H9 (cell line): ENCODE results near the gene SCCPDH. TPM values are rescaled to one million over a fixed set of nuclear protein-coding genes. Genes with fewer than 3 reads are reported as not detected.

Source experiments
- DNase-seq: peaks from one replicate; pipeline ENCODE4 v3.0.0-alpha.2; 2017
- H2AFZ ChIP-seq: one replicate; pipeline ENCODE4 v1.6.1; 2013; ENCODE audit warnings: mild to moderate bottlenecking, low read length, control low read depth, moderate library complexity
- H2AK5ac ChIP-seq: 2 replicates; pipeline ENCODE4 v1.6.1; 2013; ENCODE audit warnings: low read length, control low read depth, mixed read lengths; ENCODE audit not compliant: insufficient read length
- H2BK120ac ChIP-seq: one replicate; pipeline ENCODE4 v1.6.1; 2013; ENCODE audit warnings: low read depth, mild to moderate bottlenecking, low read length, control low read depth, inconsistent platforms; ENCODE audit not compliant: poor library complexity, severe bottlenecking
- H2BK12ac ChIP-seq: 2 replicates; pipeline ENCODE4 v1.6.1; 2013; ENCODE audit warnings: low read length, control low read depth, mixed read lengths, low read depth; ENCODE audit not compliant: insufficient read length
- H2BK15ac ChIP-seq: 2 replicates; pipeline ENCODE4 v1.6.1; 2013; ENCODE audit warnings: low read depth, low read length, control low read depth
- H2BK20ac ChIP-seq: one replicate; pipeline ENCODE4 v1.6.1; 2013; ENCODE audit warnings: low read depth, mild to moderate bottlenecking, low read length, control low read depth, inconsistent platforms; ENCODE audit not compliant: poor library complexity, severe bottlenecking
- H2BK5ac ChIP-seq: 2 replicates; pipeline ENCODE4 v1.6.1; 2013; ENCODE audit warnings: low read length, control low read depth, mixed read lengths; ENCODE audit not compliant: insufficient read length
- H3K14ac ChIP-seq: 2 replicates; pipeline ENCODE4 v1.6.1; 2013; ENCODE audit warnings: low read length, control low read depth; ENCODE audit not compliant: insufficient read depth
- H3K18ac ChIP-seq: 2 replicates; pipeline ENCODE4 v1.6.1; 2013; ENCODE audit warnings: low read depth, mild to moderate bottlenecking, mixed read lengths, low read length, control low read depth; ENCODE audit not compliant: insufficient read length
- H3K23ac ChIP-seq: 2 replicates; pipeline ENCODE4 v1.6.1; 2013; ENCODE audit warnings: low read length, control low read depth, mixed read lengths, low read depth; ENCODE audit not compliant: insufficient read length
- H3K23me2 ChIP-seq: 2 replicates; pipeline ENCODE4 v1.6.1; 2013; ENCODE audit warnings: low read depth, mild to moderate bottlenecking, mixed read lengths, low read length, control low read depth; ENCODE audit not compliant: insufficient read length, poor library complexity, severe bottlenecking
- H3K27ac ChIP-seq: 2 replicates; pipeline ENCODE4 v1.5.1; 2013; ENCODE audit warnings: low read length, control low read depth, mixed read lengths, low read depth; ENCODE audit not compliant: insufficient read length
- H3K27me3 ChIP-seq: 2 replicates; pipeline ENCODE4 v1.6.1; 2013; ENCODE audit warnings: low read length, control low read depth, inconsistent platforms; ENCODE audit not compliant: insufficient read depth
- H3K4ac ChIP-seq: 2 replicates; pipeline ENCODE4 v1.6.1; 2013; ENCODE audit warnings: low read depth, mild to moderate bottlenecking, control low read depth, inconsistent platforms, low read length, moderate library complexity
- H3K4me1 ChIP-seq: 2 replicates; pipeline ENCODE4 v1.6.1; 2013; ENCODE audit warnings: low read length, control low read depth, inconsistent platforms; ENCODE audit not compliant: insufficient read depth
- H3K4me2 ChIP-seq: 2 replicates; pipeline ENCODE4 v1.6.1; 2013; ENCODE audit warnings: low read length, control low read depth, mixed read lengths; ENCODE audit not compliant: insufficient read length, insufficient read depth
- H3K56ac ChIP-seq: 2 replicates; pipeline ENCODE4 v1.6.1; 2013; ENCODE audit warnings: low read depth, mild to moderate bottlenecking, mixed read lengths, low read length, control low read depth; ENCODE audit not compliant: insufficient read length
- H3K79me1 ChIP-seq: 2 replicates; pipeline ENCODE4 v1.6.1; 2013; ENCODE audit warnings: low read depth, mild to moderate bottlenecking, moderate library complexity, low read length, control low read depth, inconsistent platforms; ENCODE audit not compliant: insufficient read depth, poor library complexity, severe bottlenecking
- H3K79me2 ChIP-seq: 2 replicates; pipeline ENCODE4 v1.6.1; 2013; ENCODE audit warnings: low read length, control low read depth, inconsistent platforms; ENCODE audit not compliant: insufficient read depth
- H3K9ac ChIP-seq: 2 replicates; pipeline ENCODE4 v1.6.1; 2013; ENCODE audit warnings: low read length, control low read depth, mixed read lengths; ENCODE audit not compliant: insufficient read length; ENCODE audit errors: extremely low read depth
- H3K9me3 ChIP-seq: one replicate; pipeline ENCODE4 v1.6.1; 2013; ENCODE audit warnings: low read depth, low read length, inconsistent platforms; ENCODE audit not compliant: control insufficient read depth
- H3T11ph ChIP-seq: one replicate; pipeline ENCODE4 v1.6.1; 2013; ENCODE audit warnings: mild to moderate bottlenecking, low read length, control low read depth, inconsistent platforms
- H4K20me1 ChIP-seq: one replicate; pipeline ENCODE4 v1.6.1; 2013; ENCODE audit not compliant: control insufficient read depth, insufficient read length, insufficient read depth
- H4K5ac ChIP-seq: 2 replicates; pipeline ENCODE4 v1.6.1; 2013; ENCODE audit warnings: low read depth, mild to moderate bottlenecking, mixed read lengths, low read length, control low read depth; ENCODE audit not compliant: insufficient read length
- H4K8ac ChIP-seq: replicated peaks from 2 replicates; pipeline ENCODE4 v1.6.1; 2013; ENCODE audit warnings: low read length, control low read depth, mixed read lengths, low read depth; ENCODE audit not compliant: insufficient read length
- H4K91ac ChIP-seq: 2 replicates; pipeline ENCODE4 v1.6.1; 2013; ENCODE audit warnings: low read depth, mild to moderate bottlenecking, moderate library complexity, mixed read lengths, low read length, control low read depth; ENCODE audit not compliant: insufficient read length
- H3K27ac Mint-ChIP-seq, 3 experiments: 2 replicates in 2 of 3; 3 replicates in 1 of 3; pipeline ENCODE4 v1.8.0; 2020 to 2021; ENCODE audit warnings: mixed read lengths in 3 of 3, mild to moderate bottlenecking in 1 of 3, moderate library complexity in 1 of 3
- H3K27me3 Mint-ChIP-seq: 2 replicates; pipeline ENCODE4 v1.8.0; 2021; ENCODE audit warnings: low read depth, mild to moderate bottlenecking, moderate library complexity, mixed read lengths
- H3K36me3 Mint-ChIP-seq, 3 experiments: 2 replicates in 2 of 3; 3 replicates in 1 of 3; pipeline ENCODE4 v1.8.0; 2020 to 2021; ENCODE audit warnings: low read depth in 3 of 3, mixed read lengths in 3 of 3; ENCODE audit not compliant: insufficient read depth in 1 of 3
- H3K4me1 Mint-ChIP-seq, 2 experiments: 2 replicates each; pipeline ENCODE4 v1.8.0; 2020; ENCODE audit warnings: mixed read lengths in 2 of 2
- H3K4me3 Mint-ChIP-seq, 2 experiments: 2 replicates in 1 of 2; 3 replicates in 1 of 2; pipeline ENCODE4 v1.8.0; 2020 to 2021; ENCODE audit warnings: mild to moderate bottlenecking in 2 of 2, mixed read lengths in 2 of 2, moderate library complexity in 1 of 2
- H3K9me3 Mint-ChIP-seq, 2 experiments: 2 replicates in 1 of 2; 3 replicates in 1 of 2; pipeline ENCODE4 v1.8.0; 2020; ENCODE audit warnings: mild to moderate bottlenecking in 2 of 2, mixed read lengths in 2 of 2, moderate library complexity in 1 of 2
- WGBS: extraction: QIAGEN DNeasy Blood & Tissue Kit; methylation state at CpG from one replicate; pipeline ENCODE4 v1.1.7; 2013; ENCODE audit warnings: missing lambda C conversion rate, low lambda C conversion rate, mixed read lengths; ENCODE audit not compliant: insufficient read length; ENCODE audit errors: extremely low coverage; 5-methylcytosine and 5-hydroxymethylcytosine counted together
- total RNA-seq: library from RNA; stranded (reverse); gene quantifications from 2 replicates; pipeline ENCODE4 v1.2.1, GENCODE V29; 2021
- TF ChIP-seq, protein P1 (sequence below): fragments of 200-600 bp; sonication (generic); conservative IDR thresholded peaks from 3 replicates; pipeline ENCODE4 v1.8.0; 2021; ENCODE audit warnings: antibody characterized with exemption, mild to moderate bottlenecking

The SCCPDH gene
- total RNA-seq, 1 experiment from 2014 or later, result 20.7 TPM

DNA sequence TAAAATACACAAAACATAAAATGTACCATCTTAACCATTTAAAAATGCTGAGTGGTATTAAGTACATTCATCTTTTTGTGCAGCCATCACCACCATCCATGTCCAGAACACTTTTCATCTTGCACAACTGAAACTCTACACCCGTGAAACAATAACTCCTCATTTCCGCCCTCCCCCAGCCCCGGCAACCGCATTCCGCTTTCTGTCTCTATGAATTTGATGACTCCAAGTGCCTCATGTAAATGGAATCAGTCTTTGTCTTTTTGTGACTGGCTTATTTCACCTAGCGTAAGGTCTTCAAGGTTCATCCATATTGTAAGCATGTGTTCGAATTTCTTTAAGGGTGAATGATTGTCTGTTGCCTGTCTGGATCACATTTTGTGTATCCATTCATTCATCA is 37.2 kb downstream of the SCCPDH start:
- Histone ChIP-seq H3K79me2 (no peaks in the 10 kb centered on the region), H4K5ac (no peak overlapping the region), H3K79me1 (no peaks in the 10 kb centered on the region), H4K8ac (no peak overlapping the region), H2AK5ac (no peak overlapping the region), H4K91ac (no peak overlapping the region), H2BK12ac (no peak overlapping the region), H3K18ac (no peak overlapping the region), H3K23ac (no peak overlapping the region), H3K27me3 (no peaks in the 10 kb centered on the region), H2BK5ac (no peak overlapping the region), H2AFZ (no peak overlapping the region), H3K9me3 (no peaks in the 10 kb centered on the region), H4K20me1 (no peaks in the 10 kb centered on the region), H3K9ac (no peak overlapping the region), H3K27ac (no peak overlapping the region), H3K56ac (no peak overlapping the region), H3K4ac (no peak overlapping the region), H3K23me2 (no peaks in the 10 kb centered on the region), H3T11ph (no peak overlapping the region), H2BK20ac (no peak overlapping the region), H2BK120ac (no peak overlapping the region), H3K4me1 (no peaks in the 10 kb centered on the region), H3K14ac (no peak overlapping the region), H3K4me2 (no peak overlapping the region), H2BK15ac (no peak overlapping the region)
- Mint-ChIP-seq H3K36me3 (peaks cover 5 to 15% (median 13%) of the 10 kb centered on the region in 3 experiments; a peak in 6 of 7 replicates), H3K9me3 (no peaks in the 10 kb centered on the region), H3K27ac (no peak overlapping the region), H3K27me3 (no peaks in the 10 kb centered on the region), H3K4me3 (no peak overlapping the region), H3K4me1 (no peaks in the 10 kb centered on the region)
- no CpG with 5 or more reads among the region's 7 CpGs for WGBS
- TF ChIP-seq, protein P1, sequence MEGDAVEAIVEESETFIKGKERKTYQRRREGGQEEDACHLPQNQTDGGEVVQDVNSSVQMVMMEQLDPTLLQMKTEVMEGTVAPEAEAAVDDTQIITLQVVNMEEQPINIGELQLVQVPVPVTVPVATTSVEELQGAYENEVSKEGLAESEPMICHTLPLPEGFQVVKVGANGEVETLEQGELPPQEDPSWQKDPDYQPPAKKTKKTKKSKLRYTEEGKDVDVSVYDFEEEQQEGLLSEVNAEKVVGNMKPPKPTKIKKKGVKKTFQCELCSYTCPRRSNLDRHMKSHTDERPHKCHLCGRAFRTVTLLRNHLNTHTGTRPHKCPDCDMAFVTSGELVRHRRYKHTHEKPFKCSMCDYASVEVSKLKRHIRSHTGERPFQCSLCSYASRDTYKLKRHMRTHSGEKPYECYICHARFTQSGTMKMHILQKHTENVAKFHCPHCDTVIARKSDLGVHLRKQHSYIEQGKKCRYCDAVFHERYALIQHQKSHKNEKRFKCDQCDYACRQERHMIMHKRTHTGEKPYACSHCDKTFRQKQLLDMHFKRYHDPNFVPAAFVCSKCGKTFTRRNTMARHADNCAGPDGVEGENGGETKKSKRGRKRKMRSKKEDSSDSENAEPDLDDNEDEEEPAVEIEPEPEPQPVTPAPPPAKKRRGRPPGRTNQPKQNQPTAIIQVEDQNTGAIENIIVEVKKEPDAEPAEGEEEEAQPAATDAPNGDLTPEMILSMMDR, result no peak
- no peak for DNase-seq
